SK-N-SH (cell line): ENCODE results near the gene LRMDA.

ENCODE experiments used
- CHD2 ChIP-seq: fragments of 150-350 bp; IDR thresholded peaks from 2 replicates; pipeline ENCODE4 v1.6.1; 2018; ENCODE audit warnings: low read length; ENCODE audit not compliant: partially characterized antibody
- CTCF ChIP-seq: fragments of 200-600 bp; sonication (generic); IDR thresholded peaks from 2 replicates; pipeline ENCODE4 v1.6.1; 2017; ENCODE audit warnings: antibody characterized with exemption, mild to moderate bottlenecking, moderate library complexity
- EP300 ChIP-seq, 2 experiments: IDR thresholded peaks; 2 replicates each; pipeline versions ENCODE4 v1.4.0 to v1.6.1; 2012; ENCODE audit warnings: borderline replicate concordance in 1 of 2, low read depth in 1 of 2, low read length in 1 of 2
- GATA2 ChIP-seq: sonication (generic); formaldehyde crosslinking; IDR thresholded peaks from 2 replicates; pipeline ENCODE4 v1.5.0; 2020; ENCODE audit warnings: mild to moderate bottlenecking, missing genetic modification reagents
- MAX ChIP-seq: IDR thresholded peaks from 2 replicates; pipeline ENCODE4 v1.4.0; 2012; ENCODE audit warnings: low read depth
- MXI1 ChIP-seq: IDR thresholded peaks from 2 replicates; pipeline ENCODE4 v1.6.1; 2012; ENCODE audit warnings: mild to moderate bottlenecking, low read depth, low read length, improper control_type of control experiment
- NFIC ChIP-seq: IDR thresholded peaks from 2 replicates; pipeline ENCODE4 v1.4.0; 2012; ENCODE audit warnings: borderline replicate concordance
- POLR2AphosphoS5 ChIP-seq: IDR thresholded peaks from 2 replicates; pipeline ENCODE4 v1.6.1; 2012; ENCODE audit warnings: low read depth, low read length
- RAD21 ChIP-seq: IDR thresholded peaks from 2 replicates; pipeline ENCODE4 v1.6.1; 2012; ENCODE audit warnings: mild to moderate bottlenecking, low read length
- REST ChIP-seq: IDR thresholded peaks from 2 replicates; pipeline ENCODE4 v1.6.1; 2012; ENCODE audit warnings: mild to moderate bottlenecking, low read depth, low read length, moderate library complexity
- TAF1 ChIP-seq: IDR thresholded peaks from 2 replicates; pipeline ENCODE4 v1.6.1; 2012; ENCODE audit warnings: low read depth, mild to moderate bottlenecking, low read length, moderate library complexity, borderline replicate concordance
- USF1 ChIP-seq: IDR thresholded peaks from 2 replicates; pipeline ENCODE4 v1.4.0; 2012; ENCODE audit warnings: low read depth, borderline replicate concordance
- YY1 ChIP-seq: IDR thresholded peaks from 2 replicates; pipeline ENCODE4 v1.4.0; 2012; ENCODE audit warnings: low read depth, mild to moderate bottlenecking

DNA sequence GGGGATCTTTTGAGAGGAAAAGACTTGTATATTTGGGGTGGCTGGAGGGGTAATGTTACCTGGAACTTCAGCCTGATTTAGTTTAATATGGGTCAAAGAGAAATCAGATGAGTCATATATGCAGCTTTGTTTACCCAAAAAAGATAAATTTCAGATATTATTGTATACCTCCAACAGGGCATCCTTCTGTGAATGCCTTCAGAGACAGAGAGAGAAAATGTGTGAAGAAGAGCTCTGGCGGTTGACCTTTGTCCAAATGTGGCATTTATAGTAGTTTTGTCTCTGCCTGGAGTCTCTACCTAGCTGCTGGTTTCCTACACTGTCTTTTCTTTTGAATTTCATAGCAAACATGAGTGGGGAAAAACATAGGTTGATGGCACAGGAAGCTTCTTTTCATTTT is 21.6 kb downstream of the LRMDA start:
- no peak for TF ChIP-seq NFIC
- TF ChIP-seq TAF1 = no peak
- TF ChIP-seq MAX = no peak
- TF ChIP-seq USF1 = no peak
- no peak for TF ChIP-seq CTCF
- TF ChIP-seq RAD21 = no peak
- TF ChIP-seq YY1 = no peak
- TF ChIP-seq EP300 (IDR thresholded peaks at IDR 0.05; ENCODE audit: borderline replicate concordance in 1 of 2, low read depth in 1 of 2, low read length in 1 of 2) = no peak
- TF ChIP-seq REST = no peak
- TF ChIP-seq MXI1 = no peak
- no peak for TF ChIP-seq GATA2
- no peak for TF ChIP-seq POLR2AphosphoS5
- no peak for TF ChIP-seq CHD2
